ENCODE results near the gene ATP5ME.
A peak's percentile ranks its signal among the peaks of the same experiment; 100 is the strongest.
"Not testable (repeated sequence)": the region's sequence is repeated elsewhere in the genome, so short reads cannot be mapped to it uniquely, and the experiment has no call there.

ATP5ME gene

GRCh38 chr4:674172-675035 lies at the start of gene ATP5ME, which contains the start of gene MYL5:
ATP5ME (minus strand) TSS chr4:674276; CDS start chr4:674247, 29 bp downstream.
MYL5 (plus strand) TSS chr4:674542; CDS start chr4:678027, 3,485 bp downstream.
- DNase-seq (ENCODE audit: low read depth in 1 of 2, low spot score in 1 of 2): peak; percentile 95 to 98

- DNase-seq (ENCODE audit: low read depth in 1 of 2, low spot score in 1 of 2): no peak
These were observed 48.8 kb upstream of the ATP5ME start for GRCh38 chr4:722851-723360.

DNA sequence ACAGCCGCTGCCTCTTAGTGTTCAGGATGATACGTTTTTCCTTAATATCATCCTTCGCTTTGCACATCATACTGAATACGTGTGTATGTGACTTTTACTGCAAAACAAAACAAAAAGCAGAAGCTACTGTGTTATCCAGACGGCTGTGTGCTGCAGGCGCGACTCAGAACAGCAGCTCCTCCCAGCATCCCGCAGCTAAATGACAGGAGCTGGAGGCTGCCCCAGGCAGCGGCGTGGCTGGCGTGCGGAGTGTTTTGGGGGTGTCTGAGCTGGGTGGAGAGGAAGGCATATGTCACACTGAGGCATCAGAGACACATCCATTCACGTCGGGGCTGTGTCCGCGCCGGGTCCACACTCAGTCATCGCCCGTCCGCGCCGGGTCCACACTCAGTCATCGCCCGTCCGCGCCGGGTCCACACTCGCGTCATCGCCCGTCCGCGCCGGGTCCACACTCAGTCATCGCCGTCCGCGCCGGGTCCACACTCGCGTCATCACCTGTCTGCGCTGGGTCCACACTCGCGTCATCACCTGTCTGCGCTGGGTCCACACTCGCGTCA lies 48.2 kb upstream of the ATP5ME start:
- no peak for DNase-seq (ENCODE audit: low read depth in 1 of 2, low spot score in 1 of 2)

GRCh38 chr4:721261-722168 lies 47.4 kb upstream of the ATP5ME start:
- DNase-seq (ENCODE audit: low read depth in 1 of 2, low spot score in 1 of 2): no peak

- DNase-seq (ENCODE audit: low read depth in 1 of 2, low spot score in 1 of 2): no peak
These were observed 46.2 kb upstream of the ATP5ME start for GRCh38 chr4:720111-720860.

GRCh38 chr4:718460-718859 lies 44.4 kb upstream of the ATP5ME start:
- no peak for DNase-seq (ENCODE audit: low read depth in 1 of 2, low spot score in 1 of 2)

GRCh38 chr4:717601-718320 lies 43.7 kb upstream of the ATP5ME start:
- no peak for DNase-seq (ENCODE audit: low read depth in 1 of 2, low spot score in 1 of 2)

DNA sequence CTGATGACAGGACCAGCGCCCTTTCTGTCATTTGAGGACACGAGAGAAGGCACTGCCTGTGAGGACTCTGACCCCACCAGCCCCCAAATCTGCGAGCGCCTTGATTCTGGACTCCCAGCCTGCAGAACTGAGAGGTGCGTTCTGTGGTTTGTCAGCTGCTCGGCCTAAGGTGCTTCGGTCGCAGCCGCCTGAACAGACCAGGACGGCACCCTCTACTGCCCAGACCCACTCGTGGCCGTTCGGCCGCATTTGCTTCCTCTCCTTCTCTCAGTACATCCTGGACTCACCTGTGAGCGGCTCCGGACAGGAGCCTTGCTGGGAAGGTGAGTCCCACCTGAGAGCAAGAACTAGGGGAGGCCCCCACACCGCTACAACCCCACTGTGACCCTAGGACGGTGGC lies 40.0 kb upstream of the ATP5ME start:
- DNase-seq (ENCODE audit: low read depth in 1 of 2, low spot score in 1 of 2): no peak

- no peak for DNase-seq (ENCODE audit: low read depth in 1 of 2, low spot score in 1 of 2)
These were observed 39.0 kb upstream of the ATP5ME start for GRCh38 chr4:712916-713632.

DNA sequence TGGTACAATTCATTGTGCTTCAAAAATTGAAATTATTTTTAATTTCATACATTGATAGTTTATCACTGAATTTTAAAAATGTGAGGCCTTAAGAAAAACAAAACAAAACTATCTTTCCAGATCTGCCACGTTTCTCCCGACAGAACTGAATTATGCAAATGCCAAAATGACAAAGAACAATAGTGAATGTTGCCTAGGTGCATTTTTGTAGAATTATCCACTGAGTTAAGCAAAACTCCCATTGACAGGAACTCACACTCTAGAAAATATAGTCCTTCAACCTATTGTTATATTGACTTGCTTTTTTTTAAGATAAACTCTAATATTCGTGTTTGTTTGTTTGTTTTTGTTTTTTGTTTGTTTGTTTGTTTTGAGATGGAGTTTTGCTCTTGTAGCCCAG lies 38.0 kb upstream of the ATP5ME start:
- DNase-seq (ENCODE audit: low read depth in 1 of 2, low spot score in 1 of 2): no peak

GRCh38 chr4:710916-711315 lies 36.8 kb upstream of the ATP5ME start:
- DNase-seq (ENCODE audit: low read depth in 1 of 2, low spot score in 1 of 2): no peak

- no peak for DNase-seq (ENCODE audit: low read depth in 1 of 2, low spot score in 1 of 2)
These were observed 36.0 kb upstream of the ATP5ME start for GRCh38 chr4:710116-710515.

- no peak for DNase-seq (ENCODE audit: low read depth in 1 of 2, low spot score in 1 of 2)
These were observed 35.3 kb upstream of the ATP5ME start for GRCh38 chr4:709348-709747.

GRCh38 chr4:708631-708933 lies 34.5 kb upstream of the ATP5ME start:
- no peak for DNase-seq (ENCODE audit: low read depth in 1 of 2, low spot score in 1 of 2)

- no peak for DNase-seq (ENCODE audit: low read depth in 1 of 2, low spot score in 1 of 2)
These were observed 34.0 kb upstream of the ATP5ME start for GRCh38 chr4:707929-708630.

DNA sequence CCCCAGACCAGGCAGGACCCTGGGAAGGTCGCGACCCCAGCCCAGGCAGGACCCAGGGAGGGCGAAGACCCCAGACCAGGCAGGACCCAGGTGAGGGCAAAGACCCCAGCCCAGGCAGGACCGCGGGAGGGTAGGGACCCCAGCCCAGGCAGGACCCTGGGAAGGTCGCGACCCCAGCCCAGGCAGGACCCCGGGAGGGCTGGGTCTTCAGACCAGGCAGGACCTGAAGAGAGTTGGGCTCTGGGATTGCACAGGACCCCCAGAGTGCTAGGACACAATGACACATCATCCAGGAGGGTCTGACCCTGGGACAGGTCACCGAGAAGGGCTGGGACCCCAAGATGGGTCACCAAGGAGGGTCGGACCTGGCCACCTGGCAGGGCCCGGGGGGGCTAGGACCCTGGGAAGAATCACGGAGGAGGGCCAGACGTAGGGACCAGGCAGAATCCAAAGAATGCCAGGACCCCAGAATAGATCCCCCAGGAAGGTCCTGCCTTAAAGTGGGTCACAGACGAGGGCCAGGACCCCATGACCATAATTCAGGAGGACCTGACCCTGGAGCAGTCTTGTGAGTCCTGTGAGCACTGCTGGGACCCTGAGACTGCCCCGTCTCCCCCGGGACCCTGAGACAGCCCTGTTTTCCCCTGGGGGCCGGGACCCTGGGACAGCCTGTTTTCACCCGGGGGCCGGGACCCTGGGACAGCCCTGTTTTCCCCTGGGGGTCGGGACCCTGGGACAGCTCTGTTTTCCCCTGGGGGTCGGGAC lies 32.9 kb upstream of the ATP5ME start:
- no peak for DNase-seq (ENCODE audit: low read depth in 1 of 2, low spot score in 1 of 2)

DNA sequence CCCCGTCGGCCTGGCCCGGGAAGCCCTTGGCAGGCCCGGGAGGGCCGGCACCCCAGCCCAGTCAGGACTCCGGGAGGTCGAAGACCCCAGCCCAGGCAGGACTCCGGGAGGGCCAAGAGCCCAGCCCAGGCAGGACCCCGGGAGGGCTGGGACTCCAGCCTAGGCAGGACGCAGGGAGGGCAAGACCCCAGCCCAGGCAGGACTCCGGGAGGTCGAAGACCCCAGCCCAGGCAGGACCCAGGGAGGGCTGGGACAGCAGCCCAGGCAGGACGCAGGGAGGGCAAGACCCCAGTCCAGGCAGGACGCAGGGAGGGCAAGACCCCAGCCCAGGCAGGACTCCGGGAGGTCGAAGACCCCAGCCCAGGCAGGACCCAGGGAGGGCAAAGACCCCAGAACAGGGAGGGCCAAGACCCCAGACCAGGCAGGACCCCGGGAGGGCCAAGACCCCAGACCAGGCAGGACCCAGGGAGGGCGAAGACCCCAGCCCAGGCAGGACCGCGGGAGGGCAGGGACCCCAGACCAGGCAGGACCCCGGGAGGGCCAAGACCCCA lies 32.1 kb upstream of the ATP5ME start:
- DNase-seq (ENCODE audit: low read depth in 1 of 2, low spot score in 1 of 2): not testable (repeated sequence)
